Measurements from ENCODE around the gene CTTN.
"Not testable (repeated sequence)": the region's sequence is repeated elsewhere in the genome, so short reads cannot be mapped to it uniquely, and the experiment has no call there.

Gene CTTN

GRCh38 chr11:70381350-70381749 is 17.0 kb upstream of the CTTN start:
- DNase-seq (ENCODE audit: low read depth, low spot score), result no peak

- DNase-seq (ENCODE audit: low read depth, low spot score), result no peak
Observed at GRCh38 chr11:70381872-70382861, 16.2 kb upstream of the CTTN start.

- no peak for DNase-seq (ENCODE audit: low read depth, low spot score)
Observed at GRCh38 chr11:70383664-70384565, 14.4 kb upstream of the CTTN start.

GRCh38 chr11:70384566-70385152 is 13.7 kb upstream of the CTTN start:
- DNase-seq (ENCODE audit: low read depth, low spot score), result no peak

GRCh38 chr11:70387564-70387963 is 10.8 kb upstream of the CTTN start:
- DNase-seq (ENCODE audit: low read depth, low spot score), result no peak

- DNase-seq (ENCODE audit: low read depth, low spot score), result no peak
Observed at GRCh38 chr11:70389201-70389600, 9.1 kb upstream of the CTTN start.

GRCh38 chr11:70390882-70391281 is 7.4 kb upstream of the CTTN start:
- DNase-seq (ENCODE audit: low read depth, low spot score), result not testable (repeated sequence)

- no peak for DNase-seq (ENCODE audit: low read depth, low spot score)
Observed at GRCh38 chr11:70394211-70394950, 3.9 kb upstream of the CTTN start.

- DNase-seq (ENCODE audit: low read depth, low spot score), result no peak
Observed at GRCh38 chr11:70397336-70397982, 870 bp upstream of the CTTN start.

GRCh38 chr11:70398834-70399680 is 728 bp downstream of the CTTN start:
- DNase-seq (ENCODE audit: low read depth, low spot score), result no peak

- no peak for DNase-seq (ENCODE audit: low read depth, low spot score)
Observed at GRCh38 chr11:70399681-70400112, 1.4 kb downstream of the CTTN start.

GRCh38 chr11:70400643-70401042 is 2.3 kb downstream of the CTTN start:
- DNase-seq (ENCODE audit: low read depth, low spot score), result no peak

- no peak for DNase-seq (ENCODE audit: low read depth, low spot score)
Observed at GRCh38 chr11:70402016-70402415, 3.7 kb downstream of the CTTN start.

- DNase-seq (ENCODE audit: low read depth, low spot score), result no peak
Observed at GRCh38 chr11:70402685-70403084, 4.4 kb downstream of the CTTN start.

GRCh38 chr11:70404244-70404643 is 5.9 kb downstream of the CTTN start:
- no peak for DNase-seq (ENCODE audit: low read depth, low spot score)

- DNase-seq (ENCODE audit: low read depth, low spot score), result no peak
Observed at GRCh38 chr11:70405679-70406395, 7.5 kb downstream of the CTTN start.

- DNase-seq (ENCODE audit: low read depth, low spot score), result no peak
Observed at GRCh38 chr11:70407121-70407520, 8.8 kb downstream of the CTTN start.

- DNase-seq (ENCODE audit: low read depth, low spot score), result no peak
Observed at GRCh38 chr11:70407814-70408213, 9.5 kb downstream of the CTTN start.

- not testable (repeated sequence) for DNase-seq (ENCODE audit: low read depth, low spot score)
Observed at GRCh38 chr11:70408326-70408725, 10.0 kb downstream of the CTTN start.

Measured in iPS DF 19.7 (cell line).